Loucy (cell line): Measurements from ENCODE around the gene TBATA.

Experiments used
- H2AFZ ChIP-seq: fragments of 200-600 bp; sonication (generic); 2 replicates; pipeline ENCODE4 v1.6.0; 2016; ENCODE audit warnings: antibody characterized with exemption, mild to moderate bottlenecking, low read length, moderate library complexity
- H3F3A ChIP-seq: fragments of 200-600 bp; 2 replicates; pipeline ENCODE4 v1.6.0; 2016; ENCODE audit warnings: antibody characterized with exemption, low read depth, mild to moderate bottlenecking
- H3K27me3 ChIP-seq: fragments of 200-600 bp; sonication (generic); 2 replicates; pipeline ENCODE4 v1.6.1; 2014; ENCODE audit warnings: low read length, mild to moderate bottlenecking; ENCODE audit not compliant: insufficient read depth, poor library complexity, severe bottlenecking
- H3K36me3 ChIP-seq: fragments of 200-600 bp; sonication (generic); 2 replicates; pipeline ENCODE4 v1.6.1; 2016; ENCODE audit warnings: low read length; ENCODE audit not compliant: insufficient read depth
- H3K4me1 ChIP-seq: fragments of 200-600 bp; sonication (generic); 2 replicates; pipeline ENCODE4 v1.5.1; 2014; ENCODE audit warnings: low read length, mild to moderate bottlenecking; ENCODE audit not compliant: insufficient read depth, poor library complexity, severe bottlenecking
- H3K4me2 ChIP-seq: fragments of 200-600 bp; sonication (generic); 2 replicates; pipeline ENCODE4 v1.6.0; 2014; ENCODE audit warnings: antibody characterized with exemption, low read length, low read depth, mild to moderate bottlenecking; ENCODE audit not compliant: poor library complexity, severe bottlenecking
- H3K4me3 ChIP-seq: fragments of 200-600 bp; sonication (generic); 2 replicates; pipeline ENCODE4 v1.5.1; 2014; ENCODE audit warnings: low read length, mild to moderate bottlenecking, mixed read lengths; ENCODE audit not compliant: poor library complexity, severe bottlenecking
- H3K79me2 ChIP-seq: fragments of 200-600 bp; sonication (generic); 2 replicates; pipeline ENCODE4 v1.6.1; 2014; ENCODE audit warnings: low read length; ENCODE audit not compliant: insufficient read depth
- H3K9ac ChIP-seq: fragments of 200-600 bp; sonication (generic); 2 replicates; pipeline ENCODE4 v1.6.0; 2014; ENCODE audit warnings: mild to moderate bottlenecking, low read depth, low read length, moderate library complexity; ENCODE audit not compliant: poor library complexity, severe bottlenecking
- H3K9me2 ChIP-seq: fragments of 200-600 bp; sonication (generic); replicated peaks from 2 replicates; pipeline ENCODE4 v1.6.1; 2016; ENCODE audit warnings: low read depth, low read length, mixed read lengths
- H3K9me3 ChIP-seq: fragments of 200-600 bp; sonication (generic); 2 replicates; pipeline ENCODE4 v1.6.1; 2014; ENCODE audit warnings: mild to moderate bottlenecking, antibody characterized with exemption, low read length, low read depth; ENCODE audit not compliant: insufficient read depth
- H4K20me1 ChIP-seq: fragments of 200-600 bp; sonication (generic); 2 replicates; pipeline ENCODE4 v1.6.0; 2014; ENCODE audit warnings: antibody characterized with exemption, low read length, mild to moderate bottlenecking; ENCODE audit not compliant: insufficient read depth, poor library complexity, severe bottlenecking
- CTCF ChIP-seq: fragments of 200-600 bp; sonication (generic); conservative IDR thresholded peaks from 2 replicates; pipeline ENCODE4 v1.5.1; 2014; ENCODE audit warnings: mild to moderate bottlenecking, antibody characterized with exemption, low read length
- EZH2phosphoT487 ChIP-seq: fragments of 200-600 bp; IDR thresholded peaks from 2 replicates; pipeline ENCODE4 v1.6.1; 2018; ENCODE audit warnings: antibody characterized with exemption, mild to moderate bottlenecking, moderate library complexity, borderline replicate concordance

The TBATA gene

GRCh38 chr10:70806841-70807240 is 21.7 kb upstream of the TBATA start:
- Histone ChIP-seq H3K4me3 (no peak overlapping the region), H3K9me2 (no peaks in the 10 kb centered on the region), H2AFZ (no peak overlapping the region), H3K9ac (no peak overlapping the region), H3F3A (0 out of 2 replicates have a peak, but pooled peaks cover 1% of the 10 kb centered on the region), H3K79me2 (no peaks in the 10 kb centered on the region), H3K4me2 (peak overlapping the region; percentile 40), H3K36me3 (no peaks in the 10 kb centered on the region), H3K9me3 (no peaks in the 10 kb centered on the region), H4K20me1 (no peaks in the 10 kb centered on the region), H3K27me3 (no peaks in the 10 kb centered on the region), H3K4me1 (peaks cover 32% of the 10 kb centered on the region)
- no peak for TF ChIP-seq EZH2phosphoT487
- TF ChIP-seq CTCF = no peak

DNA sequence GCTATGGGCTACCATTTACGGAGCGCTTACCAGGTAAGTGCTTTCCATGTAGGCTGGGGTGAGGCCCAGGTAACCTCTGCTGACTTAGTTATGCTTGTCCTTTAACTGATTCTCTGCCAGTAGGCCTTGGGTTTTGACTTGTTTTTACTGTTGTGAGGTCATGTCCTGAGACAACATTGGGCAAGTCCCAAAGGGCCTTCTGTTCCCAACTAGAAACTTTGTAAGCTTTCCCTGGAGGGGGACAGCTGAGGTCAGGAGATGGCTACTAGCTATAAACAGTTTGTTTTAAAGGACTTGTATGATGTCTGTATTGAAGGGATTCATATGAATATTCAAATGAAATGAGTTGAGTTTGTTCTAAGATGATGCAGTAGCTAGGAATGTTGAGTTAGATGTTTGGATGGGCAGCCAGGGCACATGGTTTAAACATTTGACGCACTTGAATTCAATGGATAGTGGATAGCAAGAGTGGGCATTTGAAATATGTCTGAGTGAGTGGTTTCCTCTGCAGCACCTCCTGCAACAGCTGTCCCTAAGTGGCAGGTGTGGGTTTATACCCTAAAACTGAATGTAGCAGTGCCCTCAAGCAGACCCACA is 20.5 kb upstream of the TBATA start:
- H3F3A ChIP-seq = 0 out of 2 replicates have a peak, but pooled peaks cover 3% of the 10 kb centered on the region
- no peaks in the 10 kb centered on the region for H3K36me3 ChIP-seq
- H2AFZ ChIP-seq = no peak overlapping the region
- no peak overlapping the region for H3K4me3 ChIP-seq
- H3K4me2 ChIP-seq = no peak overlapping the region
- peaks cover 32% of the 10 kb centered on the region for H3K4me1 ChIP-seq
- TF ChIP-seq CTCF (no peak), EZH2phosphoT487 (no peak)
- no peaks in the 10 kb centered on the region for H3K79me2 ChIP-seq
- no peaks in the 10 kb centered on the region for H3K9me2 ChIP-seq
- H3K9ac ChIP-seq = no peak overlapping the region
- H4K20me1 ChIP-seq = no peaks in the 10 kb centered on the region
- H3K27me3 ChIP-seq = no peaks in the 10 kb centered on the region
- no peaks in the 10 kb centered on the region for H3K9me3 ChIP-seq

- TF ChIP-seq CTCF (no peak), EZH2phosphoT487 (no peak)
- H3K36me3 ChIP-seq = no peaks in the 10 kb centered on the region
- H3K9me3 ChIP-seq = no peaks in the 10 kb centered on the region
- no peaks in the 10 kb centered on the region for H3K9me2 ChIP-seq
- H4K20me1 ChIP-seq = no peaks in the 10 kb centered on the region
- no peaks in the 10 kb centered on the region for H3K79me2 ChIP-seq
- H2AFZ ChIP-seq = no peak overlapping the region
- peaks cover 30% of the 10 kb centered on the region for H3K4me1 ChIP-seq
- H3K4me2 ChIP-seq = no peak overlapping the region
- 0 out of 2 replicates have a peak, but pooled peaks cover 3% of the 10 kb centered on the region for H3F3A ChIP-seq
- no peak overlapping the region for H3K9ac ChIP-seq
- no peaks in the 10 kb centered on the region for H3K27me3 ChIP-seq
- no peak overlapping the region for H3K4me3 ChIP-seq
Observed at GRCh38 chr10:70804421-70804808, 19.2 kb upstream of the TBATA start.
